Fibroblast of skin of left quadriceps (primary cell): ENCODE results near the gene DAO.
A peak's percentile ranks its signal among the peaks of the same experiment; 100 is the strongest.
"Not testable (repeated sequence)": the region's sequence is repeated elsewhere in the genome, so short reads cannot be mapped to it uniquely, and the experiment has no call there.

Source experiments
- DNase-seq, 2 experiments: peaks; one replicate each; pipeline ENCODE4 v3.0.0-alpha.2; 2013; ENCODE audit warnings: low read depth in 2 of 2

DAO gene

GRCh38 chr12:108879615-108880254, at the start of gene DAO:
Gene DAO, plus strand, starts transcription at chr12:108880092. Its CDS starts 4,915 bp downstream, at chr12:108885007.
- no peak for DNase-seq

GRCh38 chr12:108831309-108831991, 48.4 kb upstream of the DAO start:
- DNase-seq = no peak

DNA sequence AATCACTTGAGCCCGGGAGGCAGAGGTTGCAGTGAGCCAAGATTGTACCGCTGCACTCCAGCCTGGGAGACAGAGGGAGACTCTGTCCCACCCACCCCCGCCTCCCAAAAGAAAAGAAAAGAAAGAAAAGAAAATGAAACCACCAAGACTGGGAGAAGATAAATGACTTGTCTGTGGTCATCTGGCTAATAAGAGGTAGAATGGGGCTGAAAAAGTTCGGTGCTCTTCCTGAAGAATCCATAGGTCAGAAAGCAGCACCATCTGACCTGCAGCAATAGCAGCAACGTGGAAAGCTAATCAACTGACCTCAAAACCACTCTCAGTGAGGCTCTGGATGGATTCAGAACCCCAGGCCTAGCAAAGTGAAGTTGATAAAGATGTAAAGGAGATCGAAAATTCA, 47.7 kb upstream of the DAO start:
- DNase-seq = no peak

DNA sequence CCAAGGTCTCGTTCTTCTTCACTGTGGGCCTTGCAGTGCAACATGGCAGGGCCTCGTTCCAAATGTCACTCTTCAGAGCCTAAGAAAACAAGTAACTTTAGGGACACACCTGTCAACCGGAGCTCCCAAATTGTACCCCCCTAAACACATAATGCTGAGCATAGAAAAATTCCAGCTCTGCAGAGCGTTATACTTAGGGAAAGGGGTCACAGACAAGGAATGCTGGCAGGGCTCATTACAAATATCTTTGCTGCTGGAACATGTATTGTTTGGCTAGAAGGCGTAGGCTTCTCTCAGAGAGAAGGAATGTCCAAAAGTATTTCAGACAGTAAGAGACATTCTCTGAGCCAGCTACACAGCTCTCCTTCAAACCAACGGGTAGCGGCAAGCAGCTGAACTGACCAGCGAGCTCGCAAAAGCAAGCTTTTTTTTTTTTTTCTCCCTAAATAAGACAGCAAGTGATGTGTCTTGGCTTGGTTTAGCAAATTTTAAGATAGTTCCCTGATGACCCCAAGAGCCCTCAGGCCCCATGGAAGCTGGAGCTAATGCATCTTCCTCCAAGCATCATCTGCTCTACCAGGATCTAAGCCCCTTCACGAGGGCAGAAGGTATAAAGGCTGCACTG, 47.0 kb upstream of the DAO start:
- peak; percentile 77 to 79 for DNase-seq

DNA sequence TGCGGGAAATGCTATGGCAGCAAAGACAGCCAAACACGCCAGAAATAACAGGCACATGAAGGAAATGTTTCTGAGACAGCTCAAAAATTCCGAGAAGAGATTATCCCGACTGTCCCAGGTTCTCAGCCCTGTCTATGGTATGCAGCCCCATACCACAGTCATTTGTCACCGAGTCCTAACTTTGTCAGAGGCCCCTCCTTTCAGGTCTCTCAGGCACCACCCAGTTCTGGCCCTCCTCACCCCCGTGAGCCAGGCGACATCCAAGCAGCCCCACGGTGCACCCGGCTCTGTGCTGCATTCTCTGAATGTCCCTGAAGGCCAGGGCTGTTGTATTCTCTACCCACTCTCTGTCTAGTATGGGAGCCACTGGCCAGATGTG, 46.5 kb upstream of the DAO start:
- DNase-seq = peak; percentile 72 to 75

GRCh38 chr12:108833757-108834472, 46.0 kb upstream of the DAO start:
- DNase-seq = no peak

GRCh38 chr12:108835860-108836634, 43.8 kb upstream of the DAO start:
- DNase-seq = no peak

- no peak for DNase-seq
Observed at GRCh38 chr12:108837239-108837638, 42.7 kb upstream of the DAO start.

GRCh38 chr12:108837680-108838079, 42.2 kb upstream of the DAO start:
- no peak for DNase-seq

- DNase-seq = peak; percentile 96
Observed at GRCh38 chr12:108838194-108839017, 41.5 kb upstream of the DAO start.

DNA sequence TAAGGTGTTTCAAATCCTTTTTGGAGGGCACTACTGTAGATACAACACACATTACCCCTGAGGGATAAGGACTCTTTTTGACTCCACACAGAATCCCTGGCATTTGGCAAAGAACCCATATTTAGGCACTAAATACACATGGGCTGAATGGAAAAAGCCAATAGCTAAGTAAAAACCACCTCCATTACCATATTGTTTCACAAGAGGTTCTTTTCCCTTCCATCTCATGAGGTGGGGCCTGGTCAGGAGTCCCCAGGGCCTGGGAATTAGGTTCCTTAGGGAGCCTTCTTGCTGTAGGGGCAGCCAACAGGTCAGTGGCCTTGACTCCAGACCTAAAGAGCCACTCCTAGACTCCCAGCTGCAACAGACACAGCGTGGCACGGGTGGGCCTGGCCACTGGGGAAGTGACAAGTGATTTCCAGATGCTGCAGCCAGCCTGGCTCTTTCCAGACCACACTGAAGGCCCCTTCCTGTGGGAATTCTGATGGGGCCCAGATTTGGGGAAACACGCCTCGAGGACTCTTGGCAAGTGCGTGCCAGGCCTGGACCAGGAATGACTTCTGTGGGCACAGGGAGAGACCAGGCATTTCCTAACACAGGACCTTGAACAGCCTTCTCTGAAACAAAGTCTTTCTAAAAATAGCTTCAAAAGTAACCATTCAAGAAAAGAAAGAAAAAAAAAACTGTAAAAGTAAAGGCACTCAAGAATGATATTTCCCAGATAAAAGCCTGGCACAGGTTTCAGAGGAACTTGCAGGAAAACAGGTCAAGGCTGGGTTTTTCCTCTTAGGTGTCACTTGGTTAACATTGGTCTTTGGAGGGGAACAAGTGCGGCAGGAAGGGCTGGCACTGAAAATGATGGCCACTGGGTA, 40.6 kb upstream of the DAO start:
- DNase-seq = peak in 1 of 2 experiments; percentile 52

DNA sequence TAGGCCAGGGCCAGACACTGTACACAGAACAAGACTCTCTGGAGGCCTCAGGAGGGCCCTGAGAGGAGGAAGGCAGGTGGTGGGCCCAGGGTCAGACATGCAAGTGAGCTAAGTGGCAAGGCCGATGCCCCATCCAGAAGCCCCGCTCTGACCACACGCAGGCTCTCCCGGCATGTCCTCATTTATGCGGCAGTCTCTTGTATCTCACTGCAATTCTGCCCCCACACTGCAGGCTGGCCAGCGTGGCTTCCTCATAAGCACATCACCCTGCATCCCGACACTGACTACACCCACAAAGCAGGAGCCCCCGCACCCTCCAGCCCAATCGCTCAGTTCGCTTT, 40.0 kb upstream of the DAO start:
- no peak for DNase-seq

- no peak for DNase-seq
Observed at GRCh38 chr12:108840605-108841332, 39.1 kb upstream of the DAO start.

DNA sequence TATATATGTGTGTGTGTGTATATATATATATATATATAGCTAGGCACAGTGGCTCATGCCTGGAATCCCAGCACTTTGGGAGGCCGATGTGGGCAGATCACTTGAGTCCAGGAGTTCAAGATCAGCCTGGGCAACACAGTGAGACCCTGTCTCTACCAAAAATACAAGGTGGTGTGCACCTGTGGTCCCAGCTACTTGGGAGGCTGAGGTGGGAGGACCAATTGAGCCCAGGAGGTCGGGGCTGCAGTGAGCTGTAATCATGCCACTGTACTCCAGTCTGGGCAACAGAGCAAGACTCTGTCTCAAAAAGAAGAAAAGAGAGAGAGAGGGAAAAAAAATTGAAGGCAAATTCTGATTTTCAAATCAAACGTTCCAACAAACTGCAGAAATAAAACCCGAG, 38.1 kb upstream of the DAO start:
- not testable (repeated sequence) for DNase-seq

GRCh38 chr12:108842361-108842760, 37.5 kb upstream of the DAO start:
- no peak for DNase-seq

GRCh38 chr12:108843187-108843586, 36.7 kb upstream of the DAO start:
- DNase-seq = no peak

DNA sequence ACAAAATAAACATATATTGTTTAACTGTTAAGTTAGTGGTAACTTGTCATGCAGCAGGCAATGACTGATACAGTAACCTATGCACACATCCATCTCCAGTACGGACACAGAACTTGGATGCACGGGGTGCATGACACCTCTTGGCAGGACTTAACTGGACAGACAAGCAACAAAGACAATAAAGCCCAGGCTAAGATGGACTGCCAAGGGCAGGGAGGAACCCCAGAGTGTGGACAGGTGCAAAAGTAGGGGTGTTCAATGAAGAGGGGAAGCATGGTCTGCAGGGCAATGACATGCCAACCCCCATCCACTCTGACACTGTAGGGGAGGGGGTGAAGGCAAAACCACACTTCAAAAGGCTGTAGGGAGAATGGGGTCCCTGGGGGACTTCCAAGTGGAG, 34.2 kb upstream of the DAO start:
- no peak for DNase-seq

DNA sequence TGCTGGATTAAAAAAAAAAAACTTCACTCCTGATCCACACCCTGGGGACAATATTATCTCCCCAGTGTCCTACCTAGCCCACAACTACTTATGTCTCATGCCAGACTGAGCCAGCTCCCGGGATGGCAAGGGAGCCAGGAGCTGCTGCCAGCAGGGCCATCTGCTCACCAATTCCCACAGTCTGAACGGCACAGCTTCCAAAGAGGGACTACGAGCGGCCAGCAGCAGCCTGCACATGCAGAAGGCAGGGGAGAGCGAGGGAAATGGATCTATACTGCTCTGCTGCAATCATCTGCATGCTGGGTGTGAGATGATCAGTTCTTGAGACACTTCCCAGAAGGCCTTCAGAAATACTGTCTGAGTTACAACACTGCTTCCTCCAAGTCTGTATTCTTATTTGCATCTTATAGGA, 33.6 kb upstream of the DAO start:
- no peak for DNase-seq

- DNase-seq = no peak
Observed at GRCh38 chr12:108847705-108848104, 32.2 kb upstream of the DAO start.
